Measurements from ENCODE around the gene SHISA3.

DNA sequence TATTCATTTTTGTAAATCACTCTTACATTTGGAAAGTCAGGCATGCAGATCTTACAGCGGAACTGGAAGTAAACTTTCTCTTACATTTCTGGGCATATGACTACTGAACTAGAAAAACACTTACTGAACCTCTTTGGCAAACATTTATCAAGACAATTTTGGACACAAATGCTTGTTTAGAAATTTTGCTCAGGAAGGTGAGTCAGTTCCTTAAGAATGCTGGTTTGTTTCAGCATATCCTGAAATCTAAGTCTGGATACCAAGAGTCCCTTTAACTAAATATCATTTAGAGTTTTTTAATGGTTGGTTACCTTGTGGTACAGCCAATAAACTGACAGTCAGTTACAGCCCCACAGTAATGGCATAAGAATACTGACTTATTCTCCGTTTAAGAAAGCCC is 15.0 kb downstream of the SHISA3 start:
- TF ChIP-seq CTCF (IDR thresholded peaks at IDR 0.05), result no peak
- TF ChIP-seq, protein P1, sequence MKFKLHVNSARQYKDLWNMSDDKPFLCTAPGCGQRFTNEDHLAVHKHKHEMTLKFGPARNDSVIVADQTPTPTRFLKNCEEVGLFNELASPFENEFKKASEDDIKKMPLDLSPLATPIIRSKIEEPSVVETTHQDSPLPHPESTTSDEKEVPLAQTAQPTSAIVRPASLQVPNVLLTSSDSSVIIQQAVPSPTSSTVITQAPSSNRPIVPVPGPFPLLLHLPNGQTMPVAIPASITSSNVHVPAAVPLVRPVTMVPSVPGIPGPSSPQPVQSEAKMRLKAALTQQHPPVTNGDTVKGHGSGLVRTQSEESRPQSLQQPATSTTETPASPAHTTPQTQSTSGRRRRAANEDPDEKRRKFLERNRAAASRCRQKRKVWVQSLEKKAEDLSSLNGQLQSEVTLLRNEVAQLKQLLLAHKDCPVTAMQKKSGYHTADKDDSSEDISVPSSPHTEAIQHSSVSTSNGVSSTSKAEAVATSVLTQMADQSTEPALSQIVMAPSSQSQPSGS (CRISPR knock-in tag; IDR thresholded peaks at IDR 0.05; ENCODE audit: borderline replicate concordance, low read depth), result no peak
- no peak for TF ChIP-seq SP1 (CRISPR knock-in tag; conservative IDR thresholded peaks at IDR 0.05)
- no peak for TF ChIP-seq ATF1 (CRISPR knock-in tag; IDR thresholded peaks at IDR 0.05)
- TF ChIP-seq GABPB1 (CRISPR knock-in tag; IDR thresholded peaks at IDR 0.05), result no peak
- no peak for TF ChIP-seq MAX (CRISPR knock-in tag; IDR thresholded peaks at IDR 0.05)

Measured in WTC11 (cell line).